SK-N-SH (cell line): ENCODE measurements around the gene PDGFC. TPM values are rescaled to one million over a fixed set of nuclear protein-coding genes. Genes with fewer than 3 reads are reported as not detected.

Experiments
- CTCF ChIA-PET: fragments of 300-600, 350-600 bp; formaldehyde crosslinking; extraction: SDS; loops from one replicate; lab custom pipeline; 2021; lab: Yijun Ruan, JAX
- POLR2A ChIA-PET: fragments of 350-600 bp; sonication (Branson Sonifier 250); formaldehyde crosslinking; extraction: SDS; loops from one replicate; lab custom pipeline; 2020; ENCODE audit warnings: antibody characterized with exemption, inconsistent platforms; lab: Yijun Ruan, JAX
- DNase-seq: peaks from one replicate; pipeline ENCODE4 v3.0.0; 2012
- H2AFZ ChIP-seq: fragments of 200-600 bp; sonication (generic); 2 replicates; pipeline ENCODE4 v1.8.1; 2016; ENCODE audit warnings: antibody characterized with exemption, mild to moderate bottlenecking, low read depth
- H3F3A ChIP-seq: fragments of 200-600 bp; sonication (generic); replicated peaks from 2 replicates; pipeline ENCODE3; 2016; ENCODE audit warnings: antibody characterized with exemption, mild to moderate bottlenecking; ENCODE audit not compliant: insufficient read depth
- H3K27ac ChIP-seq, 2 experiments: fragments of 200-500 bp in 1 of 2; fragments of 200-600 bp in 1 of 2; sonication (Bioruptor generic) in 1 of 2; sonication (generic), shearing (Covaris generic) in 1 of 2; 2 replicates each; pipeline versions ENCODE4 v1.5.1 to v1.6.1; 2014 to 2016; ENCODE audit warnings: low read depth in 2 of 2, inconsistent platforms in 1 of 2, low read length in 1 of 2, mild to moderate bottlenecking in 1 of 2, mixed read lengths in 1 of 2
- H3K27me3 ChIP-seq: fragments of 200-600 bp; sonication (generic), shearing (Covaris generic); 2 replicates; pipeline ENCODE4 v1.6.1; 2016; ENCODE audit warnings: mixed run types; ENCODE audit not compliant: insufficient read depth
- H3K36me3 ChIP-seq, 2 experiments: fragments of 200-500 bp in 1 of 2; fragments of 200-600 bp in 1 of 2; sonication (Bioruptor generic) in 1 of 2; sonication (generic) in 1 of 2; replicated peaks in 1 of 2; 2 replicates each; pipeline versions ENCODE3 to v1.5.1; 2014 to 2016; ENCODE audit warnings: low read length in 1 of 2, mild to moderate bottlenecking in 1 of 2; ENCODE audit not compliant: insufficient read depth in 2 of 2, control insufficient read depth in 1 of 2
- H3K4me1 ChIP-seq, 2 experiments: fragments of 200-500 bp in 1 of 2; fragments of 200-600 bp in 1 of 2; sonication (Bioruptor generic) in 1 of 2; sonication (generic), shearing (Covaris generic) in 1 of 2; 2 replicates each; pipeline versions ENCODE4 v1.5.1 to v1.6.1; 2014 to 2016; ENCODE audit warnings: low read depth in 1 of 2, low read length in 1 of 2, mixed run types in 1 of 2; ENCODE audit not compliant: insufficient read depth in 2 of 2, control insufficient read depth in 1 of 2
- H3K4me2 ChIP-seq: fragments of 200-600 bp; sonication (generic), shearing (Covaris generic); 2 replicates; pipeline ENCODE4 v1.6.1; 2017; ENCODE audit warnings: mixed run types
- H3K4me3 ChIP-seq, 2 experiments: fragments of 200-500 bp in 1 of 2; fragments of 200-600 bp in 1 of 2; sonication (Bioruptor generic) in 1 of 2; sonication (generic), shearing (Covaris generic) in 1 of 2; 2 replicates each; pipeline versions ENCODE4 v1.5.1 to v1.8.1; 2014 to 2016; ENCODE audit warnings: low read depth in 2 of 2, inconsistent platforms in 1 of 2, low read length in 1 of 2, mild to moderate bottlenecking in 1 of 2, mixed read lengths in 1 of 2, moderate library complexity in 1 of 2
- H3K79me2 ChIP-seq: fragments of 200-600 bp; sonication (generic); 2 replicates; pipeline ENCODE4 v1.8.1; 2017; ENCODE audit warnings: mild to moderate bottlenecking; ENCODE audit not compliant: insufficient read depth
- H3K9ac ChIP-seq: fragments of 200-600 bp; sonication (generic); 2 replicates; pipeline ENCODE4 v1.6.1; 2017; ENCODE audit warnings: mixed run types
- H3K9me2 ChIP-seq: fragments of 200-600 bp; sonication (generic); 2 replicates; pipeline ENCODE4 v1.6.1; 2017; ENCODE audit warnings: mixed run types
- H3K9me3 ChIP-seq: fragments of 200-600 bp; sonication (generic); 2 replicates; pipeline ENCODE4 v1.6.1; 2017; ENCODE audit warnings: mixed run types, mild to moderate bottlenecking, moderate library complexity
- H4K20me1 ChIP-seq: fragments of 200-600 bp; sonication (generic); 2 replicates; pipeline ENCODE4 v1.6.1; 2017; ENCODE audit warnings: mild to moderate bottlenecking, mixed run types; ENCODE audit not compliant: insufficient read depth
- FOSL2 ChIP-seq: IDR thresholded peaks from 2 replicates; pipeline ENCODE4 v1.4.0; 2012; ENCODE audit warnings: low read depth, mild to moderate bottlenecking, moderate library complexity, borderline replicate concordance
- FOXJ3 ChIP-seq: sonication (generic); formaldehyde crosslinking; IDR thresholded peaks from 2 replicates; pipeline ENCODE4 v1.5.1; 2020; ENCODE audit warnings: mild to moderate bottlenecking, missing genetic modification reagents
- MEF2A ChIP-seq: IDR thresholded peaks from 2 replicates; pipeline ENCODE4 v1.4.0; 2012; ENCODE audit warnings: low read depth, borderline replicate concordance
- MXI1 ChIP-seq: IDR thresholded peaks from 2 replicates; pipeline ENCODE4 v1.6.1; 2012; ENCODE audit warnings: mild to moderate bottlenecking, low read depth, low read length, improper control_type of control experiment
- NRF1 ChIP-seq: IDR thresholded peaks from 2 replicates; pipeline ENCODE4 v1.6.1; 2012; ENCODE audit warnings: low read depth, mild to moderate bottlenecking, low read length
- POLR2AphosphoS5 ChIP-seq: IDR thresholded peaks from 2 replicates; pipeline ENCODE4 v1.6.1; 2012; ENCODE audit warnings: low read depth, low read length
- RCOR1 ChIP-seq: fragments of 150-350 bp; IDR thresholded peaks from 2 replicates; pipeline ENCODE4 v1.6.1; 2017; ENCODE audit warnings: antibody characterized with exemption, low read length
- REST ChIP-seq: IDR thresholded peaks from 2 replicates; pipeline ENCODE4 v1.6.1; 2012; ENCODE audit warnings: mild to moderate bottlenecking, low read depth, low read length, moderate library complexity
- RFX5 ChIP-seq: IDR thresholded peaks from 2 replicates; pipeline ENCODE4 v1.6.1; 2012; ENCODE audit warnings: mild to moderate bottlenecking, improper control_type of control experiment, low read length
- SMC3 ChIP-seq: IDR thresholded peaks from 2 replicates; pipeline ENCODE4 v1.6.1; 2012; ENCODE audit warnings: low read depth, low read length, improper control_type of control experiment
- TAF1 ChIP-seq: IDR thresholded peaks from 2 replicates; pipeline ENCODE4 v1.6.1; 2012; ENCODE audit warnings: low read depth, mild to moderate bottlenecking, low read length, moderate library complexity, borderline replicate concordance
- TCF12 ChIP-seq: IDR thresholded peaks from 2 replicates; pipeline ENCODE4 v1.4.0; 2012
- TEAD4 ChIP-seq: IDR thresholded peaks from 2 replicates; pipeline ENCODE4 v1.4.0; 2012; ENCODE audit warnings: mild to moderate bottlenecking, borderline replicate concordance; ENCODE audit not compliant: insufficient read depth
- WGBS: methylation state at CpG from one replicate; pipeline ENCODE4 v1.1.6; 2017; ENCODE audit warnings: low lambda C conversion rate; 5-methylcytosine and 5-hydroxymethylcytosine counted together
- polyA plus RNA-seq, 3 experiments: library from polyadenylated mRNA; depleted of rRNA; stranded (reverse); fragments of >200 nt; gene quantifications; 2 replicates each; pipeline ENCODE4 v1.2.3, GENCODE V29; 2012

Gene PDGFC
- polyA plus RNA-seq, 1 of the 3 experiments (the other 2 are of a cell fraction) = 29.8 TPM

GRCh38 chr4:156873799-156874198 lies 97.8 kb downstream of the PDGFC start:
- no peaks in the 10 kb centered on the region for H3K27me3 ChIP-seq
- no peaks in the 10 kb centered on the region for H3F3A ChIP-seq
- no peak overlapping the region for H3K4me2 ChIP-seq
- WGBS = 64% methylated on average over 3 of the region's 3 CpGs
- DNase-seq = no peak
- H3K4me3 ChIP-seq = no peak overlapping the region
- H3K36me3 ChIP-seq = peaks cover 0 to 3% of the 10 kb centered on the region in 2 experiments
- CTCF ChIA-PET = no interaction called here
- no peaks in the 10 kb centered on the region for H4K20me1 ChIP-seq
- H3K79me2 ChIP-seq = peaks cover 99% of the 10 kb centered on the region
- 0 out of 2 replicates have a peak, but pooled peaks cover 3% of the 10 kb centered on the region for H3K9me3 ChIP-seq
- no peaks in the 10 kb centered on the region for H3K9me2 ChIP-seq
- POLR2A ChIA-PET = no interaction called here
- peaks cover 0 to 29% of the 10 kb centered on the region in 2 experiments; a peak in 2 of 4 replicates for H3K4me1 ChIP-seq
- TF ChIP-seq TEAD4 = no peak
- TF ChIP-seq TCF12 = no peak
- TF ChIP-seq FOXJ3 (CRISPR knock-in tag) = no peak
- TF ChIP-seq RFX5 = no peak
- H3K27ac ChIP-seq = no peak overlapping the region
- no peak overlapping the region for H2AFZ ChIP-seq
- H3K9ac ChIP-seq = no peak overlapping the region

- H3K4me1 ChIP-seq = peaks cover 0 to 24% of the 10 kb centered on the region in 2 experiments; a peak in 2 of 4 replicates
- TF ChIP-seq NRF1 = no peak
- TF ChIP-seq FOSL2 = no peak
- TF ChIP-seq TEAD4 = no peak
- no peak for TF ChIP-seq MEF2A
- TF ChIP-seq SMC3 = no peak
- no peak for TF ChIP-seq REST
- no peak for TF ChIP-seq RCOR1
- TF ChIP-seq MXI1 = no peak
- TF ChIP-seq POLR2AphosphoS5 = no peak
- TF ChIP-seq TAF1 = no peak
- TF ChIP-seq, all 33 proteins: peak for 0
- Histone ChIP-seq H4K20me1 (no peaks in the 10 kb centered on the region), H2AFZ (no peak overlapping the region; the same call in 1 of the 2 replicates), H3K36me3 (no peaks in the 10 kb centered on the region), H3K4me3 (no peak overlapping the region), H3K79me2 (peaks cover 99% of the 10 kb centered on the region), H3K27me3 (no peaks in the 10 kb centered on the region), H3K9ac (peak overlapping the region; percentile 34; the same call in 1 of the 2 replicates), H3K27ac (no peak overlapping the region), H3K9me3 (no peaks in the 10 kb centered on the region), H3F3A (no peaks in the 10 kb centered on the region), H3K9me2 (no peaks in the 10 kb centered on the region), H3K4me2 (peak overlapping the region; percentile 2; the same call in 1 of the 2 replicates)
- no peak for DNase-seq
- CTCF ChIA-PET = no interaction called here
- POLR2A ChIA-PET = no interaction called here
- WGBS = 71% methylated on average over 3 of the region's 3 CpGs
These were observed 100.7 kb downstream of the PDGFC start for GRCh38 chr4:156870861-156871260.
